Stimulated activated CD8-positive, alpha-beta memory T cell treated with anti-CD3 and anti-CD28 coated beads, Interleukin-12 subunit alpha, Interleukin-12 subunit beta, amount 100 ng/mL, for 4 hours (primary cell): ENCODE measurements around the gene ALDH6A1.
A peak's percentile ranks its signal among the peaks of the same experiment; 100 is the strongest.

Experiments used
- DNase-seq: peaks from one replicate; pipeline ENCODE4 v3.0.0-alpha.2; 2020; ENCODE audit warnings: low read depth

ALDH6A1 gene

DNA sequence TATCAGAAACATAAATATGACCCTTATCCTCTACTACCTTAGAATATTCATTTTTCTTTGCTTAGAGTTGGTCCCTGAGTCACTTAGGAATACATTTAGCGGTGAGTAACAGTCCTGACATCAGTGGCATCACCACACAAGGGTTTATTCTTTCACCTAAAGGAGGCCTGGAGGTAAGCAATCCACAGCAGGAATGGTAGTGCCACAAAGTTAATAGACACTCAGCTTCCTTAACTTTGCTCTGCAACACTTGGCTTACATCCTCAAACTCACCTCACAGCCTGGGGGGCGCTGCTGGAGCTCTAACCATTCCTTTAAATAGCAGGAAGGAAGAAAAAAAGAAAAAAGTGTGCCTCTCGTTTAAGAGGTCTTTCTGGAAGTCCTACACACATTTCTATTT lies 36.0 kb downstream of the ALDH6A1 start:
- DNase-seq, result no peak

DNA sequence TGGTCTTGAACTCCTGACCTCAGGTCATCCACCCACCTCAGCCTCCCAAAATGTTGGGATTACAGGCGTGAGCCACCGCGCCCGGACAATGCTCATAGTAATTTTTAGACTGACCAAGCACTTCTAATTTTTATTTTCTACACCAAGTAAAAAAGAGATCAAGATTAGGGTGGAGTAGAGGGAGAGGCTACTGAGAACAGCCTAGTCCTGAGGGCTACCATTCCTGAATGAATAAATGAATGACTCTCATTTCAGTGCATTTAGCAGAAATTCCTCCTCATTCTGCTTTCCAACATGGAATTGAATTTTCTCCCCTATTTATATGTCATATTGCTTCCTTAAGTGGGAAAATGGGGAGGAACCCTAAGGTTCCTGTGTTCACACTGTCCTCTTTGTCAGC lies 38.7 kb downstream of the ALDH6A1 start:
- DNase-seq, result no peak

GRCh38 chr14:74042296-74042695 lies 42.0 kb downstream of the ALDH6A1 start:
- DNase-seq, result no peak

GRCh38 chr14:74038020-74038859 lies 46.0 kb downstream of the ALDH6A1 start:
- no peak for DNase-seq

DNA sequence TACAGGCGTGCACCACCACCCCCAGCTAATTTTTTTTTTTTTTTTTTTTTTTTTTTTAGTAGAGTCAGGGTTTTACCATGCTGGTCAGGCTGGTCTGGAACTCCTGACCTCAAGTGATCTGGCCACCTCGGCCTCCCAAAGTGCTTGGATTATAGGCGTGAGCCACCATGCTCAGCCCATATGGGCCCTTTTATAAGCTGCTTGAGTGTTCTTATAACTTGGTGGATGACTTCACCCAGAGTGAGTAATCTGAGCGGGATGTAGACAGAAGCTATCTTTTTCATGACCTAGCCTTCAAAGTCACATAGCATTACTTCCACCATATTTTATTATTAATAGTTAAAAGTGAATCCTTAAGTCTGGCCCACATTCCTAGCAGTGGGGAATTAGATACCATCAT lies 48.7 kb downstream of the ALDH6A1 start:
- no peak for DNase-seq

- DNase-seq, result no peak
These were observed 49.7 kb downstream of the ALDH6A1 start for GRCh38 chr14:74034572-74034971.

DNA sequence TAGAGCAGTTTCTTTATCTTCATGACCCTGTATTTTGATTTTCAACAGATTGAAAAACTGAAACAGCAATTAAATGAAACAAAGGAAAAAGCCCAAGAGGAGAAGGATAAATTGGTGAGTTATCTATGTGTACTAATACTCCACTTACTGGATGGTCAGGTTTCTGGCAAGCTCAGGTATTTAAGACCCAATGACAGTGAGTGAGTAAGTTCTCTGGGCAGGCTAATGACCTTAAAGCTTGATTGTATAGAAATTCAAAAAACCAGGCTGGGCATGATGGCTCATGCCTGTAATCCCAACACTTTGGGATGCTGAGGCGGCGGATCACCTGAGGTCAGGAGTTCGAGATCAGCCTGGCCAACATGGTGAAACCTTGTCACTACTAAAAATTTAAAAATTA lies 55.1 kb downstream of the ALDH6A1 start:
- no peak for DNase-seq

- DNase-seq, result no peak
These were observed 61.9 kb downstream of the ALDH6A1 start for GRCh38 chr14:74022346-74022745.

DNA sequence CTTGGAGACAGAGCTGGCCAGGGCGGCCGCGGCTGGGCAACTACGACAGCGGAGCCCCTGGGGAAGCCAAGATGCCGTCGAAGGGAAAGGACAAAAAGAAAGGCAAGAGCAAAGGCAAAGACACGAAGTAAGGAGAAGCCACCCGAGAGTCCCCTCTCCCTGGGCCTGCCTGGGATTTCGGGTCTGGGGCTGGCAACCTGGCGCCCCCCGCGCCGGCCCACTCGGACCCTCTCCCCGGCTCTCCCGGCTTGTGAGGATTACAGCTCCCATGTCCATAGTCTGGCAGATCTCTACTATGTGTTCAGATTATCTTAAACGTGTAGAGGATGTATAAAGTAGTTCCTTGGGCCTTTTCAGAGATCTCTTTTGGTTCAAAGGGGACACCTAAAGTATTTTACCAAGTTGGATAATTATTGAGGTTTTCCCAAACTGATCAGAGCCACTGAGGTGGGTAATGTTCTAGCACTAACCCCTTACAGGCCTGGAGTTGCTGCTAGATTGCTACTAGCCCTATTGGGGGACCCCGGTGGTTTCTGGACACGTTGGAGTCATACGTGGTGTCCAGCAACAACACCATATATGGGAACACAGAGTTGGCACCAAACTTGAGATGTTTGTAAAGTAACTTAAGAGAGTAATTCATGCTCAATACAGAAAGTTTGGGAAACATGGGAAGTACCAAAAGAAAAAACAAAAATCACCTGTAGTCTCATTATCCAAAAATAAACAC lies 64.7 kb downstream of the ALDH6A1 start:
- DNase-seq, result no peak

DNA sequence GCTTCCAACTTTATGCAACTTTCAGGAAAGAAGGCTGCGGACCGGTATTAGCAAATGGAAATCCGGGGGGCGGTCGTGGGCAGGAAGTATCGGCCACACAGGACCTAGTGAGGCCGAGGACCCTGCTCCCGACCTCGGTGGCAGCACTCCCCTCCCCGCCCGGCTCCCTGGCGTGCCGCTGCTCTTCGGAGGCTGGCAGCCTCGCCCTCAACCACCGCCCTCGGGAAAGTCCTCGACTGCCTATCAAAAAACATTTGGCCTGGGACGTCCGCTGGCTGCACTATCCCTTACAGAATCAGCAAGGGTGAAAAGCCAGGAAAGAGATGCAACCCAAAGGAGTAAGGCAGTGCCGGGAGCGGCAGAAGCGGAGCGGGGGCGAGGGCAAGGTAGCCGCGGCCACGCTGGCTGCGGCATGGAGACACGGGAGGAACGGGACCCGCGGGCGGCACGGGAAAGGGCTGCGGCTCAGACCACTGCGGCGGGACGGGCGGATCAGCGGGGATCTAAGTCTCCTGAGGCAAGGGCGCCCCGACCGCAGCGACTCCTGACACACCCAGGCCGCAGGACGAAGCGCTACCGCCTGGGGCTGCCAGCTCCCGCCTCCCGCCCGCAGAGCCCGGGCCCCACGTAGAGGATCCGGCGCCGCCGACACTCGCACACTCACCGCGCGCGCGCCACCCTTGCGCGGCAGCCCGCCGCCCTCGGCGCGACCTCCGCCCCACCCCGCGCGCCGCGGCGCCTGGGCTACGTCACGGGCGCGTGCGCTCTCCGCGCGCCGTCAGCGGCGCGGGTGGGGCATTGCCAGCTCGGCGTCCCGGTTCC lies 65.5 kb downstream of the ALDH6A1 start, which contains the start of the genes BBOF1 and ENTPD5:
BBOF1 (plus strand) TSS at position 764 of the 822 bp plus-strand sequence. CDS start 130 bp downstream, outside the sequence.
ENTPD5 (minus strand) TSS at position 703 of the 822 bp plus-strand sequence. CDS start 31,186 bp downstream, outside the sequence.
- peak; percentile 76 for DNase-seq

GRCh38 chr14:74018174-74018585 lies 66.1 kb downstream of the ALDH6A1 start:
- DNase-seq, result no peak

GRCh38 chr14:74015963-74016362 lies 68.3 kb downstream of the ALDH6A1 start:
- no peak for DNase-seq

DNA sequence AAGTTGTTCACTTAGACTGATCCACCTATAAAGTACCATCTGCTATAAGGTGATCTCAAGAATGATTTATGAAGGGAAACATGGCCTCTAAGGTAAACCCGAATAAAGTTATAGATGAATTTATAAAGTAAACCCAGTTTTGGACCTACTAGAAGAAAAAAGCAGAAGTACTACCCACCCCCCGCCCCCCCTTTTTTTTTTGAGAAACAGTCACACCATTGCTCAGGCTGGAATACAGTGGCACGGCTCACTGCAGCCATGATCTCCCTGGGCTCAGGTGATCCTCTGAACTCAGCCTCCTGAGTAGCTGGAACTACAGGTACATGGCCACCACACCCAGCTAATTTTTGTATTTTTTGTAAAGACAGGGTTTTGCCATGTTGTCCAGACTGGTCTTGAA lies 69.1 kb downstream of the ALDH6A1 start:
- no peak for DNase-seq

DNA sequence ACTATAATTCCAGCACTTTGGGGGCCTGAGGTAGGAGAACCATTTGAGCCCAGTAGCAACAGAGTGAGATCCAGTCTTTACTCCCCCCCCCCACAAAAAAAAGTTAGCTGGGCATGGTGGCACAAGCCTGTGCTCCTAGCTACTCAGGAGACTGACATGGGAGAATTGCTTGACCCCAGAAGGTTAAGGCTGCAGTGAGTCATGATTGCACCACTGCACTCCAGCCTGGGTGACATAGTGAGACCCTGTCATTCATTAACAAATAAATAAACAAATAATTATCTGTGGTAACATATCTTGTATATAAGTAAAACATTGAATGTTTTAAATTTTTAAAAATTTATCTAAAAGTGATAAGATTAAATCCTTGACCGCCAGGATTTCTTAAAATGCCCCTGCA lies 70.0 kb downstream of the ALDH6A1 start:
- no peak for DNase-seq

GRCh38 chr14:74008843-74009499 lies 75.3 kb downstream of the ALDH6A1 start:
- no peak for DNase-seq
